ENCODE measurements around the gene TEAD1.

- no peak for TF ChIP-seq CTCF (IDR thresholded peaks at IDR 0.05; ENCODE audit: low read depth, low read length, missing input control)
- TF ChIP-seq, protein P1, sequence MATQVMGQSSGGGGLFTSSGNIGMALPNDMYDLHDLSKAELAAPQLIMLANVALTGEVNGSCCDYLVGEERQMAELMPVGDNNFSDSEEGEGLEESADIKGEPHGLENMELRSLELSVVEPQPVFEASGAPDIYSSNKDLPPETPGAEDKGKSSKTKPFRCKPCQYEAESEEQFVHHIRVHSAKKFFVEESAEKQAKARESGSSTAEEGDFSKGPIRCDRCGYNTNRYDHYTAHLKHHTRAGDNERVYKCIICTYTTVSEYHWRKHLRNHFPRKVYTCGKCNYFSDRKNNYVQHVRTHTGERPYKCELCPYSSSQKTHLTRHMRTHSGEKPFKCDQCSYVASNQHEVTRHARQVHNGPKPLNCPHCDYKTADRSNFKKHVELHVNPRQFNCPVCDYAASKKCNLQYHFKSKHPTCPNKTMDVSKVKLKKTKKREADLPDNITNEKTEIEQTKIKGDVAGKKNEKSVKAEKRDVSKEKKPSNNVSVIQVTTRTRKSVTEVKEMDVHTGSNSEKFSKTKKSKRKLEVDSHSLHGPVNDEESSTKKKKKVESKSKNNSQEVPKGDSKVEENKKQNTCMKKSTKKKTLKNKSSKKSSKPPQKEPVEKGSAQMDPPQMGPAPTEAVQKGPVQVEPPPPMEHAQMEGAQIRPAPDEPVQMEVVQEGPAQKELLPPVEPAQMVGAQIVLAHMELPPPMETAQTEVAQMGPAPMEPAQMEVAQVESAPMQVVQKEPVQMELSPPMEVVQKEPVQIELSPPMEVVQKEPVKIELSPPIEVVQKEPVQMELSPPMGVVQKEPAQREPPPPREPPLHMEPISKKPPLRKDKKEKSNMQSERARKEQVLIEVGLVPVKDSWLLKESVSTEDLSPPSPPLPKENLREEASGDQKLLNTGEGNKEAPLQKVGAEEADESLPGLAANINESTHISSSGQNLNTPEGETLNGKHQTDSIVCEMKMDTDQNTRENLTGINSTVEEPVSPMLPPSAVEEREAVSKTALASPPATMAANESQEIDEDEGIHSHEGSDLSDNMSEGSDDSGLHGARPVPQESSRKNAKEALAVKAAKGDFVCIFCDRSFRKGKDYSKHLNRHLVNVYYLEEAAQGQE (IDR thresholded peaks at IDR 0.05) = no peak
Measured at GRCh38 chr11:12815129-12815480, 140.9 kb downstream of the TEAD1 start.

Data from liver (tissue), 2 donors.